HCT116 (cell line): ENCODE results near the gene PTPDC1. TPM values are rescaled to one million over a fixed set of nuclear protein-coding genes. Genes with fewer than 3 reads are reported as not detected.

Experiments
- ATAC-seq: fragments of 200-7000 bp; cut with Tn5 transposase; 2 replicates; pipeline ENCODE4 v1.9.1; 2020; ENCODE audit warnings: mild to moderate bottlenecking, moderate library complexity
- BruUV-seq: library from RNA; stranded (reverse); fragments of 400-500 nt; replicated peaks from 2 replicates; lab custom pipeline; 2021; lab: Mats Ljungman, UMichigan
- CTCF ChIA-PET: fragments of 300-600 bp; sonication (Branson Sonifier 250); formaldehyde crosslinking; loops from one replicate; lab custom pipeline; 2021; ENCODE audit warnings: antibody characterized with exemption; lab: Charles Lee
- POLR2A ChIA-PET: fragments of 300-600, 350-600 bp; sonication (Branson Sonifier 250); formaldehyde crosslinking; loops from one replicate; lab custom pipeline; 2021; ENCODE audit warnings: antibody characterized with exemption; lab: Charles Lee
- RAD21 ChIA-PET, 2 experiments: fragments of 300-600 bp; sonication (Branson Sonifier 250); formaldehyde crosslinking; loops; one replicate each; lab custom pipeline; 2023; ENCODE audit warnings: low total read pairs in 2 of 2; ENCODE audit not compliant: uncharacterized antibody in 2 of 2, unreplicated experiment in 2 of 2, low non-redundant PET in 1 of 2; lab: Charles Lee
- DNase-seq: peaks from one replicate; pipeline ENCODE4 v3.0.0-alpha.2; 2010; ENCODE audit warnings: low read depth, low spot score
- H2AFZ ChIP-seq: fragments of 200-600 bp; shearing (Covaris generic), sonication (generic); 2 replicates; pipeline ENCODE4 v1.6.1; 2017; ENCODE audit warnings: low read depth, mixed run types, mixed read lengths, antibody characterized with exemption, low read length; ENCODE audit not compliant: poor library complexity, severe bottlenecking
- H3K27ac ChIP-seq: 2 replicates; pipeline ENCODE4 v1.5.1; 2012; ENCODE audit warnings: low read depth, low read length
- H3K27me3 ChIP-seq: fragments of 200-600 bp; sonication (generic); 2 replicates; pipeline ENCODE4 v1.6.1; 2016; ENCODE audit warnings: mixed run types, low read length, mixed read lengths; ENCODE audit not compliant: insufficient read depth
- H3K36me3 ChIP-seq, 2 experiments: fragments of 200-500 bp in 1 of 2; fragments of 200-600 bp in 1 of 2; sonication (Bioruptor generic) in 1 of 2; sonication (generic) in 1 of 2; 2 replicates each; pipeline versions ENCODE4 v1.5.1 to v1.6.1; 2014 to 2016; ENCODE audit warnings: low read length in 2 of 2, inconsistent platforms in 1 of 2, mixed read lengths in 1 of 2, mixed run types in 1 of 2; ENCODE audit not compliant: insufficient read depth in 2 of 2, control insufficient read depth in 1 of 2
- H3K4me1 ChIP-seq, 2 experiments: fragments of 200-600 bp in 1 of 2; sonication (generic) in 1 of 2; 2 replicates each; pipeline versions ENCODE4 v1.5.1 to v1.6.1; 2012 to 2017; ENCODE audit warnings: low read length in 2 of 2, inconsistent platforms in 1 of 2, mild to moderate bottlenecking in 1 of 2, mixed read lengths in 1 of 2, mixed run types in 1 of 2, moderate library complexity in 1 of 2; ENCODE audit not compliant: insufficient read depth in 2 of 2, control insufficient read depth in 1 of 2
- H3K4me2 ChIP-seq: fragments of 200-600 bp; sonication (generic); 2 replicates; pipeline ENCODE4 v1.6.1; 2017; ENCODE audit warnings: mixed run types, low read length, mixed read lengths
- H3K4me3 ChIP-seq, 2 experiments: fragments of 200-600 bp in 1 of 2; sonication (generic) in 1 of 2; replicated peaks in 1 of 2; 2 replicates each; pipeline ENCODE4 v1.5.1; 2011 to 2016; ENCODE audit warnings: low read length in 2 of 2, control low read depth in 1 of 2, low read depth in 1 of 2, mild to moderate bottlenecking in 1 of 2, mixed read lengths in 1 of 2, mixed run types in 1 of 2
- H3K79me2 ChIP-seq: fragments of 200-600 bp; sonication (generic); 2 replicates; pipeline ENCODE4 v1.6.1; 2017; ENCODE audit warnings: mild to moderate bottlenecking, mixed run types, low read length, moderate library complexity, mixed read lengths; ENCODE audit not compliant: insufficient read depth
- H3K9ac ChIP-seq: fragments of 200-600 bp; sonication (generic); 2 replicates; pipeline ENCODE4 v1.6.1; 2016; ENCODE audit warnings: low read length, mixed read lengths
- H3K9me2 ChIP-seq: fragments of 200-600 bp; sonication (generic), shearing (Covaris generic); 2 replicates; pipeline ENCODE4 v1.6.1; 2017; ENCODE audit warnings: mixed run types, mild to moderate bottlenecking, moderate library complexity; ENCODE audit not compliant: insufficient read depth
- H3K9me3 ChIP-seq, 2 experiments: fragments of 200-500 bp in 1 of 2; fragments of 200-600 bp in 1 of 2; sonication (Bioruptor generic) in 1 of 2; sonication (generic) in 1 of 2; 2 replicates each; pipeline ENCODE4 v1.6.1; 2014 to 2017; ENCODE audit warnings: low read length in 2 of 2, mixed read lengths in 2 of 2, inconsistent platforms in 1 of 2, low read depth in 1 of 2, mild to moderate bottlenecking in 1 of 2, mixed run types in 1 of 2, moderate library complexity in 1 of 2; ENCODE audit not compliant: control insufficient read depth in 1 of 2, insufficient read depth in 1 of 2
- H4K20me1 ChIP-seq: fragments of 200-600 bp; sonication (generic), shearing (Covaris generic); 2 replicates; pipeline ENCODE4 v1.6.1; 2017; ENCODE audit warnings: mixed run types, mild to moderate bottlenecking, moderate library complexity; ENCODE audit not compliant: insufficient read depth
- CBX3 ChIP-seq: IDR thresholded peaks from 2 replicates; pipeline ENCODE4 v1.6.1; 2012; ENCODE audit warnings: low read depth
- EGR1 ChIP-seq: IDR thresholded peaks from 2 replicates; pipeline ENCODE4 v1.6.1; 2012; ENCODE audit warnings: low read depth
- EZH2phosphoT487 ChIP-seq: fragments of 200-600 bp; IDR thresholded peaks from 2 replicates; pipeline ENCODE4 v1.6.1; 2018; ENCODE audit warnings: antibody characterized with exemption, borderline replicate concordance
- FOSL1 ChIP-seq: IDR thresholded peaks from 2 replicates; pipeline ENCODE4 v1.6.1; 2012; ENCODE audit warnings: low read depth
- JUND ChIP-seq: IDR thresholded peaks from 2 replicates; pipeline ENCODE4 v1.6.1; 2012
- MAX ChIP-seq: IDR thresholded peaks from 2 replicates; pipeline ENCODE4 v1.6.1; 2012
- POLR2A ChIP-seq: IDR thresholded peaks from 2 replicates; pipeline ENCODE4 v1.7.0; 2011; ENCODE audit warnings: borderline replicate concordance; ENCODE audit not compliant: insufficient read depth, insufficient read length; ENCODE audit errors: extremely low read depth
- RAD21 ChIP-seq: IDR thresholded peaks from 2 replicates; pipeline ENCODE4 v1.6.1; 2012; ENCODE audit warnings: low read depth, mild to moderate bottlenecking
- SIN3A ChIP-seq: IDR thresholded peaks from 2 replicates; pipeline ENCODE4 v1.6.1; 2012; ENCODE audit warnings: low read depth
- SP1 ChIP-seq: IDR thresholded peaks from 2 replicates; pipeline ENCODE4 v1.6.1; 2012; ENCODE audit warnings: low read depth
- SRF ChIP-seq: IDR thresholded peaks from 2 replicates; pipeline ENCODE4 v1.6.1; 2012; ENCODE audit warnings: low read depth
- TCF7L2 ChIP-seq: IDR thresholded peaks from 2 replicates; pipeline ENCODE4 v1.7.0; 2011; ENCODE audit warnings: borderline replicate concordance, inconsistent platforms; ENCODE audit not compliant: insufficient read depth, insufficient read length; ENCODE audit errors: extremely low read depth
- YY1 ChIP-seq: IDR thresholded peaks from 2 replicates; pipeline ENCODE4 v1.6.1; 2011; ENCODE audit warnings: low read length, low read depth, moderate library complexity, mild to moderate bottlenecking; ENCODE audit not compliant: insufficient replicate concordance; ENCODE audit errors: extremely low read depth
- ZFX ChIP-seq: fragments of 450-650 bp; IDR thresholded peaks from 2 replicates; pipeline ENCODE4 v1.6.1; 2017
- ZNF274 ChIP-seq: fragments of 200-500 bp; sonication (Bioruptor generic); IDR thresholded peaks from 2 replicates; pipeline ENCODE4 v1.6.1; 2014; ENCODE audit warnings: mild to moderate bottlenecking, low read depth, low read length, inconsistent platforms
- intact Hi-C: fragments of 100-400 bp; cut with micrococcal nuclease; formaldehyde crosslinking; loops from 2 replicates; pipeline ENCODE4 v1.10.0; 2022
- total RNA-seq: library from RNA; stranded (reverse); gene quantifications from one replicate; pipeline ENCODE4 v1.2.1, GENCODE V29; 2021; ENCODE audit not compliant: unreplicated experiment
- TF ChIP-seq, protein P1 (sequence below): IDR thresholded peaks from 2 replicates; pipeline ENCODE4 v1.6.1; 2011; ENCODE audit warnings: mild to moderate bottlenecking, low read length, moderate library complexity; ENCODE audit not compliant: insufficient replicate concordance; ENCODE audit errors: extremely low read depth
- TF ChIP-seq, protein P2 (sequence below): IDR thresholded peaks from 2 replicates; pipeline ENCODE4 v1.6.1; 2012
- TF ChIP-seq, protein P3 (sequence below): IDR thresholded peaks from 2 replicates; pipeline ENCODE4 v1.6.1; 2012; ENCODE audit warnings: low read depth
- TF ChIP-seq, protein P4 (sequence below), 3 experiments: fragments of 200-600 bp in 1 of 3; sonication (generic) in 1 of 3; IDR thresholded peaks in 2 of 3; conservative IDR thresholded peaks in 1 of 3; 2 replicates each; pipeline ENCODE4 v1.5.1; 2012 to 2017; ENCODE audit warnings: low read depth in 2 of 3, low read length in 2 of 3, antibody characterized with exemption in 1 of 3, borderline replicate concordance in 1 of 3, control low read depth in 1 of 3, mild to moderate bottlenecking in 1 of 3, mixed read lengths in 1 of 3, mixed run types in 1 of 3, moderate library complexity in 1 of 3; ENCODE audit not compliant: insufficient read depth in 1 of 3

The PTPDC1 gene
- total RNA-seq, 1 experiment from 2014 or later = 12.7 TPM

DNA sequence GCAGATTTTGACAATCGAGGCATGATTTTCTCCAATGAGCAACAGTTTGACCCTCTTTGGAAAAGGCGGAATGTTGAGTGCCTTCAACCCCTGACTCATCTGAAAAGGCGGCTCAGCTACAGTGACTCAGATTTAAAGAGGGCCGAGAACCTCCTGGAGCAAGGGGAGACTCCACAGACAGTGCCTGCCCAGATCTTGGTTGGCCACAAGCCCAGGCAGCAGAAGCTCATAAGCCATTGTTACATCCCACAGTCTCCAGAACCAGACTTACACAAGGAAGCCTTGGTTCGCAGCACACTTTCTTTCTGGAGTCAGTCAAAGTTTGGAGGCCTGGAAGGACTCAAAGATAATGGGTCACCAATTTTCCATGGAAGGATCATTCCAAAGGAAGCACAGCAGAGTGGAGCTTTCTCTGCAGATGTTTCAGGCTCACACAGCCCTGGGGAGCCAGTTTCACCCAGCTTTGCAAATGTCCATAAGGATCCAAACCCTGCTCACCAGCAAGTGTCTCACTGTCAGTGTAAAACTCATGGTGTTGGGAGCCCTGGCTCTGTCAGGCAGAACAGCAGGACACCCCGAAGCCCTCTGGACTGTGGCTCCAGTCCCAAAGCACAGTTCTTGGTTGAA, 13.6 kb downstream of the PTPDC1 start:
- no peaks in the 10 kb centered on the region for H4K20me1 ChIP-seq
- RAD21 ChIA-PET = no interaction called here
- H3K9me3 ChIP-seq = no peaks in the 10 kb centered on the region
- no peaks in the 10 kb centered on the region for H3K79me2 ChIP-seq
- no peaks in the 10 kb centered on the region for H3K27me3 ChIP-seq
- H3K4me1 ChIP-seq = peaks cover 27 to 28% of the 10 kb centered on the region in 2 experiments
- H3K36me3 ChIP-seq = no peaks in the 10 kb centered on the region
- peak; percentile 95 for ATAC-seq
- TF ChIP-seq ZNF274 (no peak), SRF (peak; percentile 61; the same call in 1 of the 2 replicates), EZH2phosphoT487 (no peak), CBX3 (0 out of 2 replicates have a peak, but pooled peaks have one; percentile 65), JUND (peak; percentile 86), ZFX (no peak), TCF7L2 (no peak), MAX (peak; percentile 64), YY1 (peak; percentile 36), SIN3A (peak; percentile 75; the same call in 1 of the 2 replicates), EGR1 (no peak), SP1 (peak; percentile 78), FOSL1 (peak; percentile 88), POLR2A (no peak), RAD21 (no peak)
- TF ChIP-seq, protein P1, sequence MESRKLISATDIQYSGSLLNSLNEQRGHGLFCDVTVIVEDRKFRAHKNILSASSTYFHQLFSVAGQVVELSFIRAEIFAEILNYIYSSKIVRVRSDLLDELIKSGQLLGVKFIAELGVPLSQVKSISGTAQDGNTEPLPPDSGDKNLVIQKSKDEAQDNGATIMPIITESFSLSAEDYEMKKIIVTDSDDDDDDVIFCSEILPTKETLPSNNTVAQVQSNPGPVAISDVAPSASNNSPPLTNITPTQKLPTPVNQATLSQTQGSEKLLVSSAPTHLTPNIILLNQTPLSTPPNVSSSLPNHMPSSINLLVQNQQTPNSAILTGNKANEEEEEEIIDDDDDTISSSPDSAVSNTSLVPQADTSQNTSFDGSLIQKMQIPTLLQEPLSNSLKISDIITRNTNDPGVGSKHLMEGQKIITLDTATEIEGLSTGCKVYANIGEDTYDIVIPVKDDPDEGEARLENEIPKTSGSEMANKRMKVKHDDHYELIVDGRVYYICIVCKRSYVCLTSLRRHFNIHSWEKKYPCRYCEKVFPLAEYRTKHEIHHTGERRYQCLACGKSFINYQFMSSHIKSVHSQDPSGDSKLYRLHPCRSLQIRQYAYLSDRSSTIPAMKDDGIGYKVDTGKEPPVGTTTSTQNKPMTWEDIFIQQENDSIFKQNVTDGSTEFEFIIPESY = no peak
- TF ChIP-seq, protein P2, sequence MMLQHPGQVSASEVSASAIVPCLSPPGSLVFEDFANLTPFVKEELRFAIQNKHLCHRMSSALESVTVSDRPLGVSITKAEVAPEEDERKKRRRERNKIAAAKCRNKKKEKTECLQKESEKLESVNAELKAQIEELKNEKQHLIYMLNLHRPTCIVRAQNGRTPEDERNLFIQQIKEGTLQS = no peak
- TF ChIP-seq, protein P3, sequence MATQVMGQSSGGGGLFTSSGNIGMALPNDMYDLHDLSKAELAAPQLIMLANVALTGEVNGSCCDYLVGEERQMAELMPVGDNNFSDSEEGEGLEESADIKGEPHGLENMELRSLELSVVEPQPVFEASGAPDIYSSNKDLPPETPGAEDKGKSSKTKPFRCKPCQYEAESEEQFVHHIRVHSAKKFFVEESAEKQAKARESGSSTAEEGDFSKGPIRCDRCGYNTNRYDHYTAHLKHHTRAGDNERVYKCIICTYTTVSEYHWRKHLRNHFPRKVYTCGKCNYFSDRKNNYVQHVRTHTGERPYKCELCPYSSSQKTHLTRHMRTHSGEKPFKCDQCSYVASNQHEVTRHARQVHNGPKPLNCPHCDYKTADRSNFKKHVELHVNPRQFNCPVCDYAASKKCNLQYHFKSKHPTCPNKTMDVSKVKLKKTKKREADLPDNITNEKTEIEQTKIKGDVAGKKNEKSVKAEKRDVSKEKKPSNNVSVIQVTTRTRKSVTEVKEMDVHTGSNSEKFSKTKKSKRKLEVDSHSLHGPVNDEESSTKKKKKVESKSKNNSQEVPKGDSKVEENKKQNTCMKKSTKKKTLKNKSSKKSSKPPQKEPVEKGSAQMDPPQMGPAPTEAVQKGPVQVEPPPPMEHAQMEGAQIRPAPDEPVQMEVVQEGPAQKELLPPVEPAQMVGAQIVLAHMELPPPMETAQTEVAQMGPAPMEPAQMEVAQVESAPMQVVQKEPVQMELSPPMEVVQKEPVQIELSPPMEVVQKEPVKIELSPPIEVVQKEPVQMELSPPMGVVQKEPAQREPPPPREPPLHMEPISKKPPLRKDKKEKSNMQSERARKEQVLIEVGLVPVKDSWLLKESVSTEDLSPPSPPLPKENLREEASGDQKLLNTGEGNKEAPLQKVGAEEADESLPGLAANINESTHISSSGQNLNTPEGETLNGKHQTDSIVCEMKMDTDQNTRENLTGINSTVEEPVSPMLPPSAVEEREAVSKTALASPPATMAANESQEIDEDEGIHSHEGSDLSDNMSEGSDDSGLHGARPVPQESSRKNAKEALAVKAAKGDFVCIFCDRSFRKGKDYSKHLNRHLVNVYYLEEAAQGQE = no peak
- TF ChIP-seq, protein P4, sequence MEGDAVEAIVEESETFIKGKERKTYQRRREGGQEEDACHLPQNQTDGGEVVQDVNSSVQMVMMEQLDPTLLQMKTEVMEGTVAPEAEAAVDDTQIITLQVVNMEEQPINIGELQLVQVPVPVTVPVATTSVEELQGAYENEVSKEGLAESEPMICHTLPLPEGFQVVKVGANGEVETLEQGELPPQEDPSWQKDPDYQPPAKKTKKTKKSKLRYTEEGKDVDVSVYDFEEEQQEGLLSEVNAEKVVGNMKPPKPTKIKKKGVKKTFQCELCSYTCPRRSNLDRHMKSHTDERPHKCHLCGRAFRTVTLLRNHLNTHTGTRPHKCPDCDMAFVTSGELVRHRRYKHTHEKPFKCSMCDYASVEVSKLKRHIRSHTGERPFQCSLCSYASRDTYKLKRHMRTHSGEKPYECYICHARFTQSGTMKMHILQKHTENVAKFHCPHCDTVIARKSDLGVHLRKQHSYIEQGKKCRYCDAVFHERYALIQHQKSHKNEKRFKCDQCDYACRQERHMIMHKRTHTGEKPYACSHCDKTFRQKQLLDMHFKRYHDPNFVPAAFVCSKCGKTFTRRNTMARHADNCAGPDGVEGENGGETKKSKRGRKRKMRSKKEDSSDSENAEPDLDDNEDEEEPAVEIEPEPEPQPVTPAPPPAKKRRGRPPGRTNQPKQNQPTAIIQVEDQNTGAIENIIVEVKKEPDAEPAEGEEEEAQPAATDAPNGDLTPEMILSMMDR (IDR thresholded peaks at IDR 0.05 in 2 of 3, conservative IDR thresholded peaks at IDR 0.05 in 1 of 3; ENCODE audit: borderline replicate concordance in 1 of 3, insufficient read depth in 1 of 3, low read depth in 2 of 3, low read length in 2 of 3) = no peak
- H2AFZ ChIP-seq = no peak overlapping the region
- POLR2A ChIA-PET = interaction anchor here (0.9 to 2.9 kb wide), 5 partner anchors 10 to 68 kb away, joined by 3 to 19 read pairs (median 3); partner anchors contain the start of gene PTPDC1
- peak overlapping the region; percentile 68 for H3K4me2 ChIP-seq
- peak overlapping the region; percentile 16; the same call in 1 of the 2 replicates for H3K9ac ChIP-seq
- peak; percentile 75 for DNase-seq
- peak overlapping the region in 1 of 2 experiments; percentile 9; a peak in 2 of 4 replicates for H3K4me3 ChIP-seq
- CTCF ChIA-PET = interaction anchor here (1.1 kb wide), 1 partner anchor 10 kb away, joined by 3 read pairs; no protein-coding TSS in a partner anchor
- H3K27ac ChIP-seq = peak overlapping the region; percentile 53
- intact Hi-C loops = loop anchor here (5.0 kb wide), 1 partner anchor 69 kb away; no protein-coding TSS in a partner anchor
- BruUV-seq = no TSS peak
- H3K9me2 ChIP-seq = no peaks in the 10 kb centered on the region
